ENCODE measurements around the gene VSTM2L.

DNA sequence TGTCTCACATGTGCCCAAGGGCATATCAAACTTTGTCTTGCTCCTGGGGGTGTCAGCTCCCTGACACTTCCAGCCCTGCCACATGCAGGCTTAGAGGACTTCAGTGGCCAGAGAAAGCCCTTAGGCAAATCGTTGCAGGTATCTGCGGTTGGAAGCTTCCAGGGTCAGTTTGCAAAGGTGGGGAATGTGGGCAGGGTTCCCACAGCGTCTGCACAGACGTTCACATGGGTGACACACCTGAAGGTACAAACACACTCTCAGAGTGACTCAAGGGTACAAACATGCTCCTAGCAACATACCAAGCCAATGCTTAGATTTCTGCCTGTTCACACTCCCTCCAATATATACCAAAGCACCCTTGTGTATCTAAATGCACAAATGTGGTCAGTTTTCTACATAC lies 30.0 kb downstream of the VSTM2L start:
- TF ChIP-seq, protein P1, sequence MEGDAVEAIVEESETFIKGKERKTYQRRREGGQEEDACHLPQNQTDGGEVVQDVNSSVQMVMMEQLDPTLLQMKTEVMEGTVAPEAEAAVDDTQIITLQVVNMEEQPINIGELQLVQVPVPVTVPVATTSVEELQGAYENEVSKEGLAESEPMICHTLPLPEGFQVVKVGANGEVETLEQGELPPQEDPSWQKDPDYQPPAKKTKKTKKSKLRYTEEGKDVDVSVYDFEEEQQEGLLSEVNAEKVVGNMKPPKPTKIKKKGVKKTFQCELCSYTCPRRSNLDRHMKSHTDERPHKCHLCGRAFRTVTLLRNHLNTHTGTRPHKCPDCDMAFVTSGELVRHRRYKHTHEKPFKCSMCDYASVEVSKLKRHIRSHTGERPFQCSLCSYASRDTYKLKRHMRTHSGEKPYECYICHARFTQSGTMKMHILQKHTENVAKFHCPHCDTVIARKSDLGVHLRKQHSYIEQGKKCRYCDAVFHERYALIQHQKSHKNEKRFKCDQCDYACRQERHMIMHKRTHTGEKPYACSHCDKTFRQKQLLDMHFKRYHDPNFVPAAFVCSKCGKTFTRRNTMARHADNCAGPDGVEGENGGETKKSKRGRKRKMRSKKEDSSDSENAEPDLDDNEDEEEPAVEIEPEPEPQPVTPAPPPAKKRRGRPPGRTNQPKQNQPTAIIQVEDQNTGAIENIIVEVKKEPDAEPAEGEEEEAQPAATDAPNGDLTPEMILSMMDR (IDR thresholded peaks at IDR 0.05 in 2 of 3, conservative IDR thresholded peaks at IDR 0.05 in 1 of 3; ENCODE audit: insufficient read depth in 2 of 3, low read depth in 1 of 3, low read length in 3 of 3), result no peak
- TF ChIP-seq KLF16 (IDR thresholded peaks at IDR 0.05) (no peak), ZNF316 (IDR thresholded peaks at IDR 0.05) (no peak), MXI1 (IDR thresholded peaks at IDR 0.05; ENCODE audit: low read depth, low read length) (no peak), SP1 (CRISPR knock-in tag; IDR thresholded peaks at IDR 0.05) (no peak), FOXK1 (CRISPR knock-in tag; IDR thresholded peaks at IDR 0.05; ENCODE audit: borderline replicate concordance) (no peak), ZBTB17 (CRISPR knock-in tag; IDR thresholded peaks at IDR 0.05) (no peak), ZNF274 (IDR thresholded peaks at IDR 0.05; ENCODE audit: borderline replicate concordance, low read depth, low read length) (no peak), POLR2A (conservative IDR thresholded peaks at IDR 0.05) (no peak), TBL1XR1 (IDR thresholded peaks at IDR 0.05; ENCODE audit: low read length in 2 of 2) (no peak)
- TF ChIP-seq, protein P2, sequence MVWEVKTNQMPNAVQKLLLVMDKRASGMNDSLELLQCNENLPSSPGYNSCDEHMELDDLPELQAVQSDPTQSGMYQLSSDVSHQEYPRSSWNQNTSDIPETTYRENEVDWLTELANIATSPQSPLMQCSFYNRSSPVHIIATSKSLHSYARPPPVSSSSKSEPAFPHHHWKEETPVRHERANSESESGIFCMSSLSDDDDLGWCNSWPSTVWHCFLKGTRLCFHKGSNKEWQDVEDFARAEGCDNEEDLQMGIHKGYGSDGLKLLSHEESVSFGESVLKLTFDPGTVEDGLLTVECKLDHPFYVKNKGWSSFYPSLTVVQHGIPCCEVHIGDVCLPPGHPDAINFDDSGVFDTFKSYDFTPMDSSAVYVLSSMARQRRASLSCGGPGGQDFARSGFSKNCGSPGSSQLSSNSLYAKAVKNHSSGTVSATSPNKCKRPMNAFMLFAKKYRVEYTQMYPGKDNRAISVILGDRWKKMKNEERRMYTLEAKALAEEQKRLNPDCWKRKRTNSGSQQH (CRISPR knock-in tag; IDR thresholded peaks at IDR 0.05), result no peak
- TF ChIP-seq, protein P3, sequence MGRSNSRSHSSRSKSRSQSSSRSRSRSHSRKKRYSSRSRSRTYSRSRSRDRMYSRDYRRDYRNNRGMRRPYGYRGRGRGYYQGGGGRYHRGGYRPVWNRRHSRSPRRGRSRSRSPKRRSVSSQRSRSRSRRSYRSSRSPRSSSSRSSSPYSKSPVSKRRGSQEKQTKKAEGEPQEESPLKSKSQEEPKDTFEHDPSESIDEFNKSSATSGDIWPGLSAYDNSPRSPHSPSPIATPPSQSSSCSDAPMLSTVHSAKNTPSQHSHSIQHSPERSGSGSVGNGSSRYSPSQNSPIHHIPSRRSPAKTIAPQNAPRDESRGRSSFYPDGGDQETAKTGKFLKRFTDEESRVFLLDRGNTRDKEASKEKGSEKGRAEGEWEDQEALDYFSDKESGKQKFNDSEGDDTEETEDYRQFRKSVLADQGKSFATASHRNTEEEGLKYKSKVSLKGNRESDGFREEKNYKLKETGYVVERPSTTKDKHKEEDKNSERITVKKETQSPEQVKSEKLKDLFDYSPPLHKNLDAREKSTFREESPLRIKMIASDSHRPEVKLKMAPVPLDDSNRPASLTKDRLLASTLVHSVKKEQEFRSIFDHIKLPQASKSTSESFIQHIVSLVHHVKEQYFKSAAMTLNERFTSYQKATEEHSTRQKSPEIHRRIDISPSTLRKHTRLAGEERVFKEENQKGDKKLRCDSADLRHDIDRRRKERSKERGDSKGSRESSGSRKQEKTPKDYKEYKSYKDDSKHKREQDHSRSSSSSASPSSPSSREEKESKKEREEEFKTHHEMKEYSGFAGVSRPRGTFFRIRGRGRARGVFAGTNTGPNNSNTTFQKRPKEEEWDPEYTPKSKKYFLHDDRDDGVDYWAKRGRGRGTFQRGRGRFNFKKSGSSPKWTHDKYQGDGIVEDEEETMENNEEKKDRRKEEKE (IDR thresholded peaks at IDR 0.05; ENCODE audit: borderline replicate concordance in 1 of 2, control insufficient read depth in 1 of 2, low read depth in 2 of 2, low read length in 1 of 2), result no peak
- TF ChIP-seq, protein P4, sequence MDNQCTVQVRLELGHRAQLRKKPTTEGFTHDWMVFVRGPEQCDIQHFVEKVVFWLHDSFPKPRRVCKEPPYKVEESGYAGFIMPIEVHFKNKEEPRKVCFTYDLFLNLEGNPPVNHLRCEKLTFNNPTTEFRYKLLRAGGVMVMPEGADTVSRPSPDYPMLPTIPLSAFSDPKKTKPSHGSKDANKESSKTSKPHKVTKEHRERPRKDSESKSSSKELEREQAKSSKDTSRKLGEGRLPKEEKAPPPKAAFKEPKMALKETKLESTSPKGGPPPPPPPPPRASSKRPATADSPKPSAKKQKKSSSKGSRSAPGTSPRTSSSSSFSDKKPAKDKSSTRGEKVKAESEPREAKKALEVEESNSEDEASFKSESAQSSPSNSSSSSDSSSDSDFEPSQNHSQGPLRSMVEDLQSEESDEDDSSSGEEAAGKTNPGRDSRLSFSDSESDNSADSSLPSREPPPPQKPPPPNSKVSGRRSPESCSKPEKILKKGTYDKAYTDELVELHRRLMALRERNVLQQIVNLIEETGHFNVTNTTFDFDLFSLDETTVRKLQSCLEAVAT (IDR thresholded peaks at IDR 0.05), result no peak
- TF ChIP-seq, protein P5, sequence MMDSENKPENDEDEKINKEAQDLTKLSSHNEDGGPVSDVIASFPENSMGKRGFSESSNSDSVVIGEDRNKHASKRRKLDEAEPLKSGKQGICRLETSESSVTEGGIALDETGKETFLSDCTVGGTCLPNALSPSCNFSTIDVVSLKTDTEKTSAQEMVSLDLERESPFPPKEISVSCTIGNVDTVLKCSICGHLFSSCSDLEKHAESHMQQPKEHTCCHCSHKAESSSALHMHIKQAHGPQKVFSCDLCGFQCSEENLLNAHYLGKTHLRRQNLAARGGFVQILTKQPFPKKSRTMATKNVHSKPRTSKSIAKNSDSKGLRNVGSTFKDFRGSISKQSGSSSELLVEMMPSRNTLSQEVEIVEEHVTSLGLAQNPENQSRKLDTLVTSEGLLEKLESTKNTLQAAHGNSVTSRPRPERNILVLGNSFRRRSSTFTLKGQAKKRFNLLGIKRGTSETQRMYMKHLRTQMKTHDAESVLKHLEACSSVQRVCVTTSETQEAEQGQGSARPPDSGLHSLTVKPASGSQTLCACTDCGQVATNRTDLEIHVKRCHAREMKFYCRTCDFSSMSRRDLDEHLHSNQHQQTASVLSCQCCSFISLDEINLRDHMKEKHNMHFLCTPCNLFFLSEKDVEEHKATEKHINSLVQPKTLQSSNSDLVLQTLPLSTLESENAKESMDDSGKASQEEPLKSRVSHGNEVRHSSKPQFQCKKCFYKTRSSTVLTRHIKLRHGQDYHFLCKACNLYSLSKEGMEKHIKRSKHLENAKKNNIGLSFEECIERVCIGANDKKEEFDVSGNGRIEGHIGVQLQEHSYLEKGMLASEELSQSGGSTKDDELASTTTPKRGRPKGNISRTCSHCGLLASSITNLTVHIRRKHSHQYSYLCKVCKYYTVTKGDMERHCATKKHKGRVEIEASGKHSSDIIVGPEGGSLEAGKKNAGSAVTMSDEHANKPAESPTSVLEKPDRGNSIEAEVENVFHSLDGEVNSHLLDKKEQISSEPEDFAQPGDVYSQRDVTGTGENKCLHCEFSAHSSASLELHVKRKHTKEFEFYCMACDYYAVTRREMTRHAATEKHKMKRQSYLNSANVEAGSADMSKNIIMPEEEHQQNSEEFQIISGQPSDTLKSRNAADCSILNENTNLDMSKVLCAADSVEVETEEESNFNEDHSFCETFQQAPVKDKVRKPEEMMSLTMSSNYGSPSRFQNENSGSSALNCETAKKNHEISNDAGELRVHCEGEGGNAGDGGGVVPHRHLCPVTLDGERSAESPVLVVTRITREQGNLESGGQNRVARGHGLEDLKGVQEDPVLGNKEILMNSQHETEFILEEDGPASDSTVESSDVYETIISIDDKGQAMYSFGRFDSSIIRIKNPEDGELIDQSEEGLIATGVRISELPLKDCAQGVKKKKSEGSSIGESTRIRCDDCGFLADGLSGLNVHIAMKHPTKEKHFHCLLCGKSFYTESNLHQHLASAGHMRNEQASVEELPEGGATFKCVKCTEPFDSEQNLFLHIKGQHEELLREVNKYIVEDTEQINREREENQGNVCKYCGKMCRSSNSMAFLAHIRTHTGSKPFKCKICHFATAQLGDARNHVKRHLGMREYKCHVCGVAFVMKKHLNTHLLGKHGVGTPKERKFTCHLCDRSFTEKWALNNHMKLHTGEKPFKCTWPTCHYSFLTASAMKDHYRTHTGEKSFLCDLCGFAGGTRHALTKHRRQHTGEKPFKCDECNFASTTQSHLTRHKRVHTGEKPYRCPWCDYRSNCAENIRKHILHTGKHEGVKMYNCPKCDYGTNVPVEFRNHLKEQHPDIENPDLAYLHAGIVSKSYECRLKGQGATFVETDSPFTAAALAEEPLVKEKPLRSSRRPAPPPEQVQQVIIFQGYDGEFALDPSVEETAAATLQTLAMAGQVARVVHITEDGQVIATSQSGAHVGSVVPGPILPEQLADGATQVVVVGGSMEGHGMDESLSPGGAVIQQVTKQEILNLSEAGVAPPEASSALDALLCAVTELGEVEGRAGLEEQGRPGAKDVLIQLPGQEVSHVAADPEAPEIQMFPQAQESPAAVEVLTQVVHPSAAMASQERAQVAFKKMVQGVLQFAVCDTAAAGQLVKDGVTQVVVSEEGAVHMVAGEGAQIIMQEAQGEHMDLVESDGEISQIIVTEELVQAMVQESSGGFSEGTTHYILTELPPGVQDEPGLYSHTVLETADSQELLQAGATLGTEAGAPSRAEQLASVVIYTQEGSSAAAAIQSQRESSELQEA (IDR thresholded peaks at IDR 0.05; ENCODE audit: low read depth), result no peak

Data from K562 (cell line).